Stimulated activated CD4-positive, alpha-beta T cell treated with anti-CD3 and anti-CD28 coated beads, TNF-alpha, amount 100 ng/mL, for 4 hours (primary cell): ENCODE data around the gene RBM38.

Experiments used
- DNase-seq, 3 experiments: peaks; one replicate each; pipeline ENCODE4 v3.0.0-alpha.2; 2020; ENCODE audit warnings: low read depth in 3 of 3

RBM38 gene

DNA sequence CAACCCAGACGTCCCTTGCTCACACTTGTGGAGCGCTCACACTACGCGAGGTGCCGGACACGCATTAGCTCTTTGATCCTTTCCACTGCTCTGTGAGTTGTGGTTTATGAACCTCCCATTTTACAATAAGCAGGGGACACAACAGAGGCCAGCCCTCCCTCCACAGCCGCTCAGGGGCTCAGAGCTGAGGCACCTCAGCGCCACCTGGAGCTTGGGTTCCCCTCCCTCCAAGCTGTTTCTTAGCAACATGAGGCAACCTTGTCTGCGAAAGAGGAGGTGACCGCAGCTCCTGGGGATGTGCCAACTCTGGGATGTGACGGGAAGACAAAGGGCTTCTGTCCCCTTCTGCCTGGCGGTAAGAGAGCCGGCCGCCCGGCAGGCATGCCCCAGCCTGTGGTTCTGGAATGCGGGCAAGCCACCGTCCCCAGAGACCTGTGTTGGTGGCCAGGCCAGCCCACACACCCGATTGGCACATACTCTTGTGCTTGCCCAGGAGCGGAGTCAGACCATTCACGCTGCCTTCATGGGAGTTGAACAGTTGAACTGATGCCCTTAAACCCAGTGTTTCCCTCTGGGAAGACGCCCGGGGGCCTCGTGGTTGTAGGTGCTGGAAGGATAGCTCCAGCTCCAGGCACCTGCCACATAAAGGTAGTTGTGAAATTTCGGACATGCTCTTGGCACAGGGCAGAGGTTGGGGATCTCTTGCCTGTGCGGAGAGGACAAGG is 44.5 kb downstream of the RBM38 start:
- no peak for DNase-seq

DNA sequence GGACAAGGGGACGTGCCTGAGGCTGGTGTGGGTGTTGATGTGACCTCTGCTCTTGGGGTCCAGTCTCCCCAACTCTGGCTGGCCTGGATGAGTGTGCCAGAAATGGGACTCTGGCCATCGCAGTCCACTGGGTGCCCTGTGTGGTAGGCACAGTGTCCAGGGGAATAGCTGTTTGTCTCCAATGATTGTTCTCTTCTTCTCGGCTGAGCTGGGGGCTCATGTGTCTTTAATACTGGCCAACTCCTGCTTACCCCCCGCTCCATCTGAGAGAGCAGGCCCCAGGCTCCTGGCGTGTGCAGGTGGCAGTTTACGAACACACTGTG is 45.0 kb downstream of the RBM38 start:
- DNase-seq: no peak

DNA sequence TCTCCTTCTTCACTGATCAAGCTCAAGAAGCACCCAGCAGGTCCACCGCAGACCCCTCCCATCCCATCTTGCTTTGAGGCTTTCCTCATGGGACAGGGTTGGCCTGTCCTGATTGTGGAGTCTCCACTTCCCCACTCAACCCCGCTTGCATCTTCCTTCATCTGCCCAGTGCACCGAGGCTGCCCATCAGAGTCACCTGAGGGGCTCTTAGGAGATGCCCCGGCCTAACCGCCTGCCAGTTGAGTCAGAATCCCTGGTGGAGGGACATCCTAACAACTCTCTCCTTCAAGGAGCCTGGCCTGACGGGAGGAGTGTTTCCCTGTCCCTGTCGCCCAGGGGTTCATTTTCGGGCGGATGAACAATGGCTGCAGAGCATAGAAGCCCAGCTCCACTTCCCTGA is 46.1 kb downstream of the RBM38 start:
- DNase-seq: no peak

DNA sequence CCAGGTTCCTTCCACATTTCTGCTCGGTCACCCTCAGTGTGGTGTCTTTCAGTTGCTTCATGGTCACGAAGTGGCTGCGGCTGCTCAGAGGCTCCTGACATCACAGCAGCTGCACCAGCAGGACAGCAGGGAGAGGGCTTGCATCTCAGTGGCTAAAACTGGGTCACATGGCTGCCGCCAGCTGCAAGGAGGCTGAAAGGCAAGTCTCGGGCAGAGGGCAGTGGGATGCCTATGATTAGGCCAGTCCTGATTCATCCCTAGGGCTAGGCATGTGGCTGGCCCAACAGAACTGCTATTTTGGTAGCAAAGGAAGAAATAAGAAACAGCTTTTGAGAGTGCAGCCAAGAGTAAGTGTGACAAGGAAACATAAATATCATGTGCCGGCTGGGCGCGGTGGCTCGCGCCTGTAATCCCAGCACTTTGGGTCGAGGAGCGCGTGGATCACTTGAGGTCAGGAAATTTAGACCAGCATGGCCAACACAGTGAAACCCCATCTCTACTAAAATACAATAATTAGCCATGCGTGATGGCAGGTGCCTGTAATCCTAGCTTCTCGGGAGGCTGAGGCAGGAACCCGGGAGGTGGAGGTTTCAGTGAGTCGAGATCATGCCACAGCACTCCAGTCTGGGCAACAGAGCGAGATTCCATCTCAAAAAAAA is 46.6 kb downstream of the RBM38 start:
- DNase-seq: no peak

DNA sequence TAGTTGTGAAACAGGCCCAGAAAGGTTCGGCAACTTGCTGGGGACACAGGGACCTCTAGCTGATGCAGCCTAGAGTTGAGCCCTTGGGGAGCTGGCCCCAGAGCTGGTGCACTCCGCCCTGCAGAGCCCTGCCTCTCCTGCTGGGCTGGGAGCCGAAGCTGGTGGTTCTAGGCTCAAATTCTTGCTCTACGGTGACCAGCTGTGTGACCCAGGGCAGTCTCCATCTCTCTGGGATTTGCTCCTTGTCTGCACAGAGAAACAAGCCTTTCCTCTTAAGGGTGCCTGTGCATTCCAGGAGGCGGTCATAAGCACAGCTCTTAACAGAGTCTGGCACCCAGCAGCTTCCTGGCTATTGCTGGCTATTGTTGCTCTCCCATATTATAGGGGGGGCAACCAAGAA is 47.4 kb downstream of the RBM38 start:
- no peak for DNase-seq

DNA sequence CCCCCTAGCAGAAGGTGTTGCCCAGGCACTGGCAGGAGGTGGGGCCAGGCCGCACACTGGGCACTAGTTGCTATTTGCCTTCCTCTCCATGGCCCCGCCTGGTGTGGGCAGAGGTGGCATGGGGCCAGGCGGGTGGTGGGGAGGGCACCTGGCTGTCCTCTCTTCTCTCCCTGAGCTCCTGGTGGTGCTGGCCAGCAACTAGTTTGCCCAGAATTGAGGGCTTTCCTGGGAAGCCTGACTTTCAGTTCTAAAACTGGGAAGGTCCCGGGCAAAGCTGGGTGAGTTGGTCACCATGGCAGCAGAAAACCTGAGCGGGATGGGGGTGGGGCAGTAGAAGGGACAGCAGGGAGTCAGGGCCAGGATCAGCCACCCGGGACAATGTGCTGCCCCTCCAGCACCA is 48.2 kb downstream of the RBM38 start:
- DNase-seq: no peak

DNA sequence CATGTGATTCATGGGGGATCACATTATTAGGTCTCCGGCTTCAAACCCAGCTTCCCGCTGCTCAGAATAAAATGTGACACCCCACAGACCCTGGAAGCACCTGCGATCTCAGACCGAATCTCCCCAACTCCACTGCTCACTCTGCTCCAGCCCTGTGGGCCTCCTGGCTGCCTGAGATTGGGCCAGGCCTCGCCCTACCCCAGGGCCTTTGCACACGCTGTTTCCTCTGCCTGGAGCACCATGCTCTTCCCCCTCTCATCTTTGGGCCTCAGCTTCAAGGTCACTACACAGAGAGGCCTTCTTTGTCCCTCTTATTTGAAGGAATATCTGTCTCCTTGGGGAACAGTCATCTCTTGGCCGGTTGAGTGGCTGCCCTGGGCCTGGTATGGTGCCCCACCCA is 48.8 kb downstream of the RBM38 start:
- DNase-seq: no peak

DNA sequence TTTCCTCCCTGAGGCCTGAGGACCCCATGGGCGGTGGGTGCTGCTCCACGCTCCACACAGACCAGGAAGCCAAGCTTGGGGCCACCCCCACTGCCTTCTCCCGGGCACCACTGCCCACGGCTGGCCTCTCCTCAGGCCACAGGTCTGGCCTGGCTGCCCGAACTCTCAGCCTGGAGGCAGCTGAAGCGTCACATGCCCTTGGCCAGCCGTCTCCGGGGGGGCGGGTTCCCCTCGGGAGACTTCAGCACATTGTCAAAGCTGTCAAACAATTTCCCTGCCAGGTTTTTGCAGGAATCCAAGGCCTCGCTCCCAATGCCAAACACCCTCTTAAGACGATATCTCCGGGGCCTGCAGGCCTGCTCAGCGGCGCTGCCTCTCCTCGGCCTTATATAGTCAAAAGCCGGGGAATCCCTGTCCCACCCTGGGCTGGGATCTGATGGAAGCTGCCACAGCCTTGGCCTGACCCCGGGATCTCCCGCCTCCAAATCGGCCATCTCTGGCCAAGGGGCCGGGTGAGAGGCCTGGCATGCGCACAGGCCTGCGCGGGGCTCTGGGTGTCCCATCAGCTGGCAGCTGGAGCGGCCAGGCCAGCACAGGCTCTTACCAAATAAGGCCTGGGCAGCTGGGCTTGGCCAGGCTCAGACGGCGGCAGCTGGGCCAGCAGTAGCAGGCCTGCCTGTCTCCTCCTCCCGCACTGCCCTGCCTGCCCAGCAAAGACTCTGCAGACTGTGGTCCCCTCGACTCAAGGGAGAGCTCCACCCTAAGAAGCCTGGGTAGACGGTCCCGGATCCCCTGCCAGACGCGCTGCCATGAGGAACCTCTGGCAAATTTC is 49.7 kb downstream of the RBM38 start:
- no peak for DNase-seq

DNA sequence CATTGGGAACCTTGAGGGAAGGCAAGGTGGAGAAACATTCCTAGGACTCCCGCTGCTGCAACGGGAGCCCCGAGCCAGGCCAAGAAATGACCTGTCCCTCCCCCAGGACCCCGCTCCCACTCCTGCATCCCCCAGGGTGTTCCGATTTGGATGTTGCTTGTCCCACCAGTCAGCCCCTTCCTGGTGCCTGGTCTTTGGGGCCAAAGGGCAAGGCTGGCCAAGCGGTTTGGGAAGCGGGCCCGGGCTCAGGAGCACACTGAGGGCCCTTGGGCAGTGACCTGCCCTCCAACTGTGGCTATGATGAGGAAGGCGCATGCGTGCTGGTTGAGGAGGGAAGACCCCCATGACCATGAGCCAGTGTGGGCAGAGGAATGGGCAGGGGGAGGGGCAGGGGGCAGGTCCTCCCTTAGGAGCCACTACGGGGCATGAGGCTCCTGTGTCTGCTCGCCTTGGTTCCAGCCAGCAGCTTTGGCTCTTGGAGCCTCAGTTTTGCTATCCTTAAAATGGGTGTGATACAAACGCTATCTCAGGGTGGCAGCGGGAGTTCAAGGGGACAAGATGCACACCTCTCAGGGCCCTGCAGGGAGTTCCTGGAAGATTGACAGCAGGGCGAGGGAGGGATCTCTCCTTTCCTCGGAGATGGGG is 50.4 kb downstream of the RBM38 start:
- no peak for DNase-seq

DNA sequence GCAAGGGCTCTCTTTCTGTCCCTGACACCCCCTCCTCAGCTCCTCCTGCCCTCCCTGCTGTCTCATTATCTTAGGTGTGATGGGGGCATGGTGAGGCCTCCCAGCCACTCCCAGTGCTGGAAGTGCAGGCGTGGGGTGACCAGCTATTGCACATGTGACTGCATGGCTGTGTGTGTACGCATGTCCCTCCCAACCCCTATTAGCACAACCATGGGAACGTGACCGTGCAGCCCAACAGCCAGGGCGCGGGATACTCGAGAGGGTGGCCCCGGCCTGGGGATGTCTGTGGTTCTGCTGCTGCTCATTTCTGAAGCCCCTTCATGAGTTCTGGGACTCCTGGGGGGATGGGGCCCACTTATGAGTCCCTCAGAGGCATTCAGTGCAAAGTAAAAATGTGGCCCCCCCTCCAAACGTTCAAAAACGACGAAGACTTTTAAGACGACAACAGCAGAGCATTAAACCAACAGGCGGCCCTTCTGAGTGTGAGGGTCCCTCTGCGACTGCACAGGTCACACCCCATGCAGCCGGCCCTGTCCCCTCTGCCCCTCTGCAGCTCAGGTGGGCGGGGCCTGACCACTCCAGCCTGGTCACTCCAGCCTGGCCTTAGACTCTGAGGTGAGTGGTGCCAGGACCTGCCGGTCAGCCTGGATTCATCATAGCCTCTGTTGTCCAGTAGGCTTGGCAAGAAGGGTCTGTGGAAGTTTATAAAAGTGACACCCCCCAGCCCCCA is 51.1 kb downstream of the RBM38 start:
- no peak for DNase-seq

DNA sequence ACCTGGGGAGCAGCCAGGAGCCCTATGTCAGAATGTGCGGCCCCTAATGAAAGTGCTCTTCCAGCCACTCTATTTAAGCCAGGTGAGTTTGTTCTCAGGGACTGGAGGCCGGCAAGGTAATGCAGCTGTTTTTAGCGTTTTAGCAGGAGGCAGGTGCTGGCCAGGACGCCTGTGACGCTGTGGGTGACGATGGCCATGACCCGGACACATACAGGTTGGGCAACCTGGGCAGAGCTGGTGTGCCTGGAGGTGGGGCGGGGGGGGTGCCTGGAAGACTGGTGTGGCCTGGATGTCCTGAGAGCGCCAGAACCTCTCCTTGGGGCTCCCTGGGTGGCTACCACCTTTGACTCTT is 51.7 kb downstream of the RBM38 start:
- no peak for DNase-seq

DNA sequence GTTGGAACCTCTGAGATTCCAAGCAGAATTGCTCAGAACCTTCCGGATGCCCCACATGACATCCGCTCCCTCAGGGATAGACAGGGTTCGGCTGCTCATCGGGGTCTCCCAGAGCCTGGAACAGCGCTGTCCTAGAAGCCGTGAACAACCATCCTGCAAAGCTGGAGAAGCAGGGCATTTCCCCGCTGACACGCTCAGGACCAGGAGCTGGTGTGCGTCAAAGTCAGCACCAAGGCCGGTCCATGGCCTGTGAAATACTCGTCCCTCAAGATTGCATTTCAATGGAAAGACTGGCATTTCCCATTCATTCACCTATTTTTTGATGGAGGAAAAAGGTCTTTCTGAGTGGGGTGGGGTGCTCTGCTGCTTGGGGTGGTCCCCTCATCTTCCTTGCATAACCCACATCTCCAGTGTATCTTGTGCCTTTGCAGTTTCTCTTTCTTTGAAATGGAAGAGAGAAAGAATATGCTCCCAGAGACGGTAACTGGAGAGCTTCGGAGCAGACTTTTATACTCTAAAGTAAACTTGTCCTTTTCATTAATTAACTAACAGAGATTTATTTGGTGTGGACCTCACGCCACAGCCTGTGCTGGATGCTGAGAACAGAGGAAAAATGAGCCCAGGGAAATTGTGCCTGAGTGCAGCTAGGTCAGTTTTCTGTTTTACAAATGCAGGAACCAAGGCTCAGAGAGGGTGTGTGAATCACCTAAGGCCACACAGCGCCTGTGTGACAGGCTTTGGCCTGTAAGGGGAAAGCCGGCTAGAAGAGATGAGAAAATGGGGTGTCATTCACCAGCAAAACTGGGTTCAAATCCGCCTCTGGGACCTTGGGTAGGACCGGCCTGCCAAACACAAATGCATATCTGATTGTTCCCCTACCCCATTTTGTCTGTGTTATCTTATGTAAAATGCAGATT is 52.4 kb downstream of the RBM38 start:
- no peak for DNase-seq

DNA sequence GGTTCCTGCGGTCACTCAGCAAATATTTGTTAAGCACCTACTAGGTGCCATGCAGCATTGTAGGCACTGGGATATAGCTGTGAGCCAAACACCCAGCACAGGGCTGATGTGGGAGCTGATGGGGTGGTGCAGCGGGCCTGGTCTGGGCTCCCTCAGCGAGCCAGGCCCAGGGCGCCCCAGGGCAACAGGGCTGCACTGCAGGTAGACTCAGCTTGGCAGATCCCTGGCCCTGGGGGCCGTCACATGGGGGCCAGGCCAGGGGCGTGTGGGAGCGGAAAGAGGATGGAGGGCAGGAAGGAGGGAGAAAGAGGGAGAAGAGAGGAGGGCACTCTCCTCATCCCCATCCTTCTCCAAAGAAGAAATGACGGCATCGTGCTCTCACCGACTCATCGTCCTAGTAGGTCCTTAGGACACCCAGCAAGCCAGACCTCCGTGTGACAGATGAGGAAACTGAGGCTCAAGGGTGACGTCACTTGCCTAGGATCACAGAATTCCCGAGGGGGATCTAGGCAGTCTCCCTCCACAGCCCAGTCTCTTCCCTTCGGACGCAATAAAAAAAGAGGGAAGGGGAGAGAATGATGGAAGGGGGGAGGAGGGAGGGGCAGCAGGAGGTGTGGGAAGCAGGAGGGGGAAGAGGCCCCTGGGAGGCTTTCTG is 53.3 kb downstream of the RBM38 start:
- DNase-seq: no peak

DNA sequence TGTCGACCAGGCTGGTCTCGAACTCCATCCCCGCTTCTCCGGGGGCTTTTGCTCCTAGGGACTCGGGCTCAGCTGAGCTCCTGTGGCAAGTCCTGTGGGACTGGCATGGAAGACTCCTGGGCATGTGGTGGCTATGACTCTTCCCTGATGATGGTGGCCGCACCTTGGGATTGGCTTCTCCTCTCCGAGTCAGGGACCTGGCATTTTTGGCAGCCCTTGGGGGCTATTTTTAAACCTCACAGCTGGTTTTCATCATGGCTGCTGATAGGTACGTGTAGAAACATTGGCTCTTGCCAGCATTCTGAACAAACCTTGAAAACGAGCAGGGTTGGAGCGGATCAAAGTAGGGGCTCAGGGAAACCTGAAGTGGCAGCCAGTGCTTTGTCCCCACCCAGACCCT is 54.1 kb downstream of the RBM38 start:
- DNase-seq: no peak

DNA sequence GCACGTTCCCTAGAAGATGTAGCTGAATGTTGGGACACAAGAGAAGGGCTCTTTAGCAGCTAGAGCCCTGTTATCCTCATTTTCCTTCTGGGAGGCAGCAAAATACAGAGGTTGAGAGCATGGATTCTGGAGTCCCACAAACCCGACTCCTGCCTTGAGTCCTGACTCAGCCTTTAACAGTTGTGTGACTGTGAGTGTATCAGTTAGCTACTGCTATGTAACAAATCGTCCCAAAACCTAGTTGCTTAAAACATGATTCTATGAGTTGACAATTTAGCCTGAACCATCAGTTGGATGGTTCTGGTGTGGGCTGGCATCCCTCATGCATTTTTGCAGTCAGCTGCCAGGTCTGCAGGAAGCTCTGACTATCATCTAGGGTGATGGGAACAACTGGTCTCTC is 54.6 kb downstream of the RBM38 start:
- DNase-seq: no peak

DNA sequence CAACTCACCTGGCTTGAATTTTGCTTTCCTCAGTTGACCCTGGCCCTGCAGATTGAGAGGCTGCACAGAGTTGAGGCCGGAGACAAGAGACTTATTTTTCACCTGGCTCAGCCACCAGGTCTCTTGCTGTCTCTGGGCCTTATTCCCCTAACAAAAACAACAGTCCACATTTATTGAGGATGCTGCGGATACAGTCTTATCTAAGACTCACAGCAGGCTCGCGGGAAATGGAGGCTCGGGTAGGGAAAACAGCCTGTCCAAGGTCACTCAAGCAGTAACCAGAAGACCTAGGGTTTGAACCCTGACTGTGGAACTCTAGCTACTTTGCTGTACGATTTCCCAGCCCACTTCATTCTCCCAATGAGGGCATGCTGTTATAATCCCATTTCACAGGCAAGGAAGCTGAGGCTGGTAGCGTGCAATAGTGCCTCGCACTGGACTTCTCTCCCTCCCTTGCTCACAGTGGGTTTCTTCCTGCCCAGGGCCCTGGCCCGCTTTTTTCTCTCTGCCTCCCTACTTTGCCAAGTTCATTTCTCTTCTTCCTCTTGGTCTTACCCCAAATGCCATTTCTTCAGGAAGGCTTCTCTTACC is 57.7 kb downstream of the RBM38 start:
- no peak for DNase-seq

DNA sequence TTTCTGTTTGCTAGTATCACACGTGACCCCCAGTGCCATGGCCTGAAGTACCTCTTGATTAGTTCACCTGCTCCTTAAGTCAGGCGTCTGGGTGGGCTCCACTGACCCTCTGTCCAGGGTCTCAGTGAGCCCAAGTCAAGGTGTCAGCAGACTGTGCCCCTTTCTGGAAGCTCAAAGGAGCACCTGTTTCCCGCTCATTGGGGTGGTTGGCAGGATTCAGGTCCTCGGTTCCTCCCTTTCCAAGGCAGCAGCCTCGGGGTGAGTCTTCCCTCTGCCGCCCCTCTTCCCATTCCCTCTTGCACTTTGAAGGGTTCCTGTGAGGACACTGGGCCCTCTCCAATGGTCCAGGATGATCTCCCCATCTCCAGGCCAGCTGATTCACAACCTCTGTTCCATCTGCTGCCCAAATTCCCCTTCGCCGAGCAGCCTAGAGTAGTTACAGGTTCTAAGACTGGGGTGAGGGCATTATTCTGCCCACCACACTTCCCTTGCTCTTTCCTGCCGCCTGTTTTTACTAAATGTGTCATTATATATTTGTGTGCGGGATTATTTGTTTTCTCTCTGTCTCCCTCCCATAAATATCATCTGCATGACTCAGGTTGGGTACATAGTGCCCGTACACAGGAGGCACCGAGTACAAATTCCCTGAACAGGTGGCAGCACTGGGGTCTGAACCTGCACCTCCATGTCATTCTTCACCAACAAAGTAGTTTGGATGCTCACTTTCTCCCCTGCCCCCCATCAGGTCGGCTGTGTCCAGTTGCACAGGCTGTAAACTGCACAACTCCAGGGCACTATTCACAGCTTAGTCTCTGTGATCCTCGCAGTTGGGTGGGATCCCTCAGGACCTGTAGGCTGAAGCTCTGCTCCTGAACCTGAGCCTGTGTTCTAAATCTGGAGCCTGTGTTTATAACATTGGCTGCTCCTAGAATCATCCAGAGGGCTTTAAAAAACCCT is 58.5 kb downstream of the RBM38 start:
- DNase-seq: no peak

DNA sequence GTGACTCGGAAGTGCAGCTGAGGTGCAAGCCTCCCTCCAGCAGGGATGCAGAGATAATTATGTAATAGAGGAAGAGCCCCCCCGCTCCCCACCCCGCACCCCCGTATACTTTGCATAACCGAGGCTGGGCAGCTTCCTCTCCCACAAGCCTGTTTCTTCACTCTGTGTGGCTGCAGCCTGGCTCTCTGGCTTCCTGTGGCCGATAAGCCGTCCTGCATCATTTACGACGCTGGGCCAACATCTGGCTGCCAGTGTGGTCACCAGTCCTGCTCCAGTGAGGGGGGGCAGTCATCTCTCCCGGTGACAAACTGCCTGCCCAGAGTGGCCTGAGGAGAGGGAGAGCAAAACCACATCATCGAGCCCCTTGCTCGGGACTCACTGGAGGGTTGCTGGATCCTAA is 59.2 kb downstream of the RBM38 start:
- no peak for DNase-seq

DNA sequence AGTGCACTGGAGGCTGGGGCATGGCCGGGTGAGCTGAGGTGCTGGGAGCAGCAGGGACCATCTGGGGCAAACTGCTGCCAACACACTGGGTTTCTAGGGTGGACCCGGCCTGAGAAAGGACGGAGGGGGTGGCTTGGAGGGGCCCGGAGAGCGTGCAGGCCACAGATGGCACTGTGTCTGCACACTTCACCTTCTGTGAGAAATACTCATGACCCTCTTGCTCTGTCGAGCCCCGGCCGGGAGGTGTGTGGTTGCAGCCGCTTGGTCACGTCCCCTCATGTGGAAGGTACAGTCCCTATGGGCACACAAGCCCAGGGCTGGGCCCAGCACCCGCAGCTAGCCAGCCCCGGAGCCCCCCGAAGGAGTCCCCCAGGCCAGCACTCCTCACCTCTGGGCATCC is 59.7 kb downstream of the RBM38 start:
- no peak for DNase-seq
